GM19438 (cell line): Measurements from ENCODE around the gene STARD9.

Source experiments
- ATAC-seq: cut with Tn5 transposase; IDR thresholded peaks from one replicate; pipeline ENCODE4 v1.9.1; 2021; ENCODE audit warnings: low read depth; ENCODE audit not compliant: unreplicated experiment

The STARD9 gene

GRCh38 chr15:42691770-42692169, 116.4 kb downstream of the STARD9 start:
- no peak for ATAC-seq

- no peak for ATAC-seq
These were observed 117.1 kb downstream of the STARD9 start for GRCh38 chr15:42692536-42692935.

- ATAC-seq: no peak
These were observed 117.6 kb downstream of the STARD9 start for GRCh38 chr15:42692997-42693396.

- no peak for ATAC-seq
These were observed 118.1 kb downstream of the STARD9 start for GRCh38 chr15:42693496-42693895.

GRCh38 chr15:42693942-42694341, 118.5 kb downstream of the STARD9 start:
- ATAC-seq: no peak

- no peak for ATAC-seq
These were observed 119.0 kb downstream of the STARD9 start for GRCh38 chr15:42694398-42694797.

GRCh38 chr15:42695527-42696071, 120.2 kb downstream of the STARD9 start:
- no peak for ATAC-seq

- ATAC-seq: no peak
These were observed 121.2 kb downstream of the STARD9 start for GRCh38 chr15:42696626-42697025.

- ATAC-seq: no peak
These were observed 129.1 kb downstream of the STARD9 start for GRCh38 chr15:42704492-42704926.

GRCh38 chr15:42705336-42705735, 129.9 kb downstream of the STARD9 start:
- no peak for ATAC-seq

GRCh38 chr15:42707068-42707467, 131.7 kb downstream of the STARD9 start:
- ATAC-seq: no peak

- ATAC-seq: no peak
These were observed 132.6 kb downstream of the STARD9 start for GRCh38 chr15:42707873-42708544.

- no peak for ATAC-seq
These were observed 135.3 kb downstream of the STARD9 start for GRCh38 chr15:42710662-42711061.

GRCh38 chr15:42711746-42712145, 136.3 kb downstream of the STARD9 start:
- ATAC-seq: no peak

- no peak for ATAC-seq
These were observed 137.2 kb downstream of the STARD9 start for GRCh38 chr15:42712584-42712983.

GRCh38 chr15:42716125-42716524, 140.7 kb downstream of the STARD9 start:
- no peak for ATAC-seq

GRCh38 chr15:42716626-42717025, 141.2 kb downstream of the STARD9 start:
- no peak for ATAC-seq

GRCh38 chr15:42719043-42719442, 143.6 kb downstream of the STARD9 start:
- no peak for ATAC-seq

- ATAC-seq: no peak
These were observed 144.7 kb downstream of the STARD9 start for GRCh38 chr15:42720071-42720470.

GRCh38 chr15:42721016-42721415, 145.6 kb downstream of the STARD9 start:
- ATAC-seq: no peak

- no peak for ATAC-seq
These were observed 146.5 kb downstream of the STARD9 start for GRCh38 chr15:42721916-42722315.

- ATAC-seq: no peak
These were observed 147.7 kb downstream of the STARD9 start for GRCh38 chr15:42723068-42723467.
